Hypothalamus (tissue), 51 donors: ENCODE results near the gene OR5AU1.
A peak's percentile ranks its signal among the peaks of the same experiment; 100 is the strongest.

Source experiments
- DNase-seq, 51 donors: peaks; one replicate each; lab custom pipeline; 2025; lab: John Stamatoyannopoulos, UW

Gene OR5AU1

GRCh38 chr14:21109377-21110138, 46.3 kb downstream of the OR5AU1 start:
- DNase-seq: no peak

DNA sequence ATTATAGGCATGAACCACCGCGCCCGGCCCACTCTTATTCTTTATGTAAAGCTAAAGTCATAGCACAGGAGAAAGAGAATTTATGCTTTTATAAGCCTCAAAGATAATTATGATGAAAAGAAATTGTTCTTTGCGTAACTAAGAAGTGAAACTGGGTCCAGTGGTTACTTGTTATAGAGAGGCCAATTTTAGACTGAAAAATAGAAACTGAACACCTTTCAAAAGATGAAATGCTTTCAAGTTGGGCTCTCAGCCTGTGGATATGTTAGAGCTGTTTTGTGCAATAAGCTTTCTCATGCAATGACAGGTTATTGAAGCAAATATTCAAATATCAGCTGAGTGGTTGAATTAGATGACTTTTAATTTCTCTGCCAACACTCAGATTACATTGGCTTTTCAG, 47.1 kb downstream of the OR5AU1 start:
- no peak for DNase-seq

GRCh38 chr14:21107283-21107800, 48.5 kb downstream of the OR5AU1 start:
- no peak for DNase-seq

- DNase-seq: peak in 47 of 51 donors; percentile 10 to 82 (median 63)
Measured at GRCh38 chr14:21106498-21107282, 49.2 kb downstream of the OR5AU1 start.

- no peak for DNase-seq
Measured at GRCh38 chr14:21106176-21106497, 49.7 kb downstream of the OR5AU1 start.

DNA sequence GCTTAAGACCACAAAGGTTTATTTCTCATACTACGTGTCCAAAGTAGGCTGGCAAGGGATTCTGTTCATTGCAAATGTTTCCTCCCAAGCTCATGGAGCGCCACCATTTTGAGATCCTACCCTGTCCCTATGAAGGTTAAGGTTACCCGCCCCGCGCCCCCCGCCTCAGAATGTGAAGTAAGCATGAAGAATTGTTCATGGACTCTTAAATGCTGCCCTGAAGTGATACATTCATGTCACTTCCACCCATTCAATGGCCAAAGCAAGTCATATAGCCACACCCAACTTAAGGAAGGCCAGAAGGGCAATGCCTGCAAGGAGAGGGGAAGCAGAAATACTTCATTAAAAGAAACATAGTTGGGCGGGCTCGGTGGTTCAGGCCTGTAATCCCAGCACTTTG, 50.8 kb downstream of the OR5AU1 start:
- no peak for DNase-seq
